ENCODE measurements around the gene FBXO48. TPM values are rescaled to one million over a fixed set of nuclear protein-coding genes. Genes with fewer than 3 reads are reported as not detected.

The FBXO48 gene
- total and polyA plus RNA-seq, 10 of the 15 experiments (the other 5 are each of a cell fraction or from before 2014, with no cell fraction given), result 0.56 to 2.3 (median 1.2) TPM

DNA sequence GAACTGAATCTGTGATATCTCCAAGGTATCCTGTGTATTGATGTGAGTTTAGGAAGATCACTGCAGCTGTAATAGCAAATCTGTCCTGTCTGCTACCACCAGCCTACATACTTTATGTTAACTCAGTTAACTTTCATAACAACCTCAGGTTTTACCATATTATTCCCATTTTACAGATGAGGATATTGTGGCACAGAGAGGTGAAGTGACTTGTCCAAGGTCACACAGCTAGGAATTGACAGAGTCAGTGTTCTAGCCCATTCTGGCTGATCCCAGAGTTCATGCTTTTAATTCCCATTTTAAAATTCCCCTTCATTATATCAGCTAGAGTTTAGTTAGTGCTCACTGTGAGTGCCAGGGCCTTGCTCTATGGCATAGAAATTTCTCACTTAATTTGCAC, 52.6 kb downstream of the FBXO48 start:
- Histone ChIP-seq H3K79me2 (ENCODE audit: control insufficient read depth, insufficient read depth, low read length) (no peaks in the 10 kb centered on the region), H3K4me1 (ENCODE audit: control insufficient read depth, insufficient read depth, low read length) (peaks cover 34% of the 10 kb centered on the region), H4K20me1 (ENCODE audit: control insufficient read depth, insufficient read depth) (no peaks in the 10 kb centered on the region), H3K4me3 (no peak overlapping the region), H3K36me3 (ENCODE audit: control insufficient read depth in 2 of 2, insufficient read depth in 2 of 2, low read length in 1 of 2) (no peaks in the 10 kb centered on the region), H3K9ac (ENCODE audit: control insufficient read depth, insufficient read depth, low read length) (no peak overlapping the region), H2AFZ (ENCODE audit: control insufficient read depth, low read depth, low read length) (no peak overlapping the region), H3K9me3 (replicated peaks; ENCODE audit: control insufficient read depth, insufficient read depth, low read length) (peaks cover 2% of the 10 kb centered on the region; the same call in 1 of the 3 replicates), H3K4me2 (ENCODE audit: control insufficient read depth, insufficient read depth) (no peak overlapping the region), H3K27ac (ENCODE audit: control insufficient read depth, insufficient read depth) (no peak overlapping the region), H3K27me3 (replicated peaks in 1 of 2; ENCODE audit: control insufficient read depth in 2 of 2, insufficient read depth in 2 of 2, low read length in 1 of 2) (no peaks in the 10 kb centered on the region; a peak in 1 of 4 replicates)
- in situ Hi-C loops (cut with MboI), result no loop called here
- ATAC-seq (no peak), DNase-seq (ENCODE audit: low read depth, low spot score) (no peak), FAIRE-seq (no peak)
- ChIA-PET CTCF (interaction anchor here (1.0 to 9.7 kb wide), 6 partner anchors 8 to 54 kb away, joined by 3 to 87 read pairs (median 6); no protein-coding TSS in a partner anchor), SMC1A (ENCODE audit: uncharacterized antibody, unreplicated experiment) (interaction anchor here (0.7 to 11.3 kb wide), 9 partner anchors 8 to 1375 kb away, joined by 3 to 207 read pairs (median 16); no protein-coding TSS in a partner anchor), POLR2A (interaction anchor here (0.9 to 10.7 kb wide), 8 partner anchors 10 to 36 kb away, joined by 3 to 70 read pairs (median 6); no protein-coding TSS in a partner anchor), RAD21 (ENCODE audit: unreplicated experiment) (interaction anchor here (0.9 to 9.8 kb wide), 7 partner anchors 11 to 52 kb away, joined by 3 to 147 read pairs (median 4); no protein-coding TSS in a partner anchor)
- TF ChIP-seq FOXK2 (IDR thresholded peaks at IDR 0.05), result no peak
- TF ChIP-seq, protein P1, sequence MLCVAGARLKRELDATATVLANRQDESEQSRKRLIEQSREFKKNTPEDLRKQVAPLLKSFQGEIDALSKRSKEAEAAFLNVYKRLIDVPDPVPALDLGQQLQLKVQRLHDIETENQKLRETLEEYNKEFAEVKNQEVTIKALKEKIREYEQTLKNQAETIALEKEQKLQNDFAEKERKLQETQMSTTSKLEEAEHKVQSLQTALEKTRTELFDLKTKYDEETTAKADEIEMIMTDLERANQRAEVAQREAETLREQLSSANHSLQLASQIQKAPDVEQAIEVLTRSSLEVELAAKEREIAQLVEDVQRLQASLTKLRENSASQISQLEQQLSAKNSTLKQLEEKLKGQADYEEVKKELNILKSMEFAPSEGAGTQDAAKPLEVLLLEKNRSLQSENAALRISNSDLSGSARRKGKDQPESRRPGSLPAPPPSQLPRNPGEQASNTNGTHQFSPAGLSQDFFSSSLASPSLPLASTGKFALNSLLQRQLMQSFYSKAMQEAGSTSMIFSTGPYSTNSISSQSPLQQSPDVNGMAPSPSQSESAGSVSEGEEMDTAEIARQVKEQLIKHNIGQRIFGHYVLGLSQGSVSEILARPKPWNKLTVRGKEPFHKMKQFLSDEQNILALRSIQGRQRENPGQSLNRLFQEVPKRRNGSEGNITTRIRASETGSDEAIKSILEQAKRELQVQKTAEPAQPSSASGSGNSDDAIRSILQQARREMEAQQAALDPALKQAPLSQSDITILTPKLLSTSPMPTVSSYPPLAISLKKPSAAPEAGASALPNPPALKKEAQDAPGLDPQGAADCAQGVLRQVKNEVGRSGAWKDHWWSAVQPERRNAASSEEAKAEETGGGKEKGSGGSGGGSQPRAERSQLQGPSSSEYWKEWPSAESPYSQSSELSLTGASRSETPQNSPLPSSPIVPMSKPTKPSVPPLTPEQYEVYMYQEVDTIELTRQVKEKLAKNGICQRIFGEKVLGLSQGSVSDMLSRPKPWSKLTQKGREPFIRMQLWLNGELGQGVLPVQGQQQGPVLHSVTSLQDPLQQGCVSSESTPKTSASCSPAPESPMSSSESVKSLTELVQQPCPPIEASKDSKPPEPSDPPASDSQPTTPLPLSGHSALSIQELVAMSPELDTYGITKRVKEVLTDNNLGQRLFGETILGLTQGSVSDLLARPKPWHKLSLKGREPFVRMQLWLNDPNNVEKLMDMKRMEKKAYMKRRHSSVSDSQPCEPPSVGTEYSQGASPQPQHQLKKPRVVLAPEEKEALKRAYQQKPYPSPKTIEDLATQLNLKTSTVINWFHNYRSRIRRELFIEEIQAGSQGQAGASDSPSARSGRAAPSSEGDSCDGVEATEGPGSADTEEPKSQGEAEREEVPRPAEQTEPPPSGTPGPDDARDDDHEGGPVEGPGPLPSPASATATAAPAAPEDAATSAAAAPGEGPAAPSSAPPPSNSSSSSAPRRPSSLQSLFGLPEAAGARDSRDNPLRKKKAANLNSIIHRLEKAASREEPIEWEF (IDR thresholded peaks at IDR 0.05; ENCODE audit: insufficient replicate concordance, low read depth, low read length), result no peak
- intact Hi-C loops (cut with micrococcal nuclease; ENCODE audit: unreplicated experiment), result no loop called here
- no TSS peak for BruUV-seq (replicated peaks)
